HG03039 (cell line): ENCODE measurements around the gene DLG5.

Experiments used
- ATAC-seq: cut with Tn5 transposase; IDR thresholded peaks from one replicate; pipeline ENCODE4 v1.9.1; 2021; ENCODE audit warnings: mild to moderate bottlenecking, moderate library complexity; ENCODE audit not compliant: unreplicated experiment

DLG5 gene

DNA sequence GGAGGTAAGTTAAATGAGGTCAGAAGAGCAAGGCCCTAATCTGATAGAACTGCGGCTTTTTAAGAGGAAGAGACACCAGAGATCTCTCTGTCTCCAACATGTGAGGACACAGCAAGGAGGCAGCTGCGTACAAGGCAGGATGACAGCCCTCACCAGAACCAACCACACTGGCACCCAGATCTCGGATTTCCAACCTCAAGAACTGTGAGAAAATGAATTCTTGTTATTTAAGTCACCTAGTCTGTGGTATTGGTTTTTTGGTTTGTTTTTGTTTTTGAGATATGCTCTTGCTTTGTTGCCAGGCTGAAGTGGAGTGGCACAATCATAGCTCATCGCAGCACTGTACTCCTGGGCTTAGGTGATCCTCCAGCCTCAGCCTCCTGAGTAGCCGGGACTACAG, 127.2 kb downstream of the DLG5 start:
- ATAC-seq: no peak

DNA sequence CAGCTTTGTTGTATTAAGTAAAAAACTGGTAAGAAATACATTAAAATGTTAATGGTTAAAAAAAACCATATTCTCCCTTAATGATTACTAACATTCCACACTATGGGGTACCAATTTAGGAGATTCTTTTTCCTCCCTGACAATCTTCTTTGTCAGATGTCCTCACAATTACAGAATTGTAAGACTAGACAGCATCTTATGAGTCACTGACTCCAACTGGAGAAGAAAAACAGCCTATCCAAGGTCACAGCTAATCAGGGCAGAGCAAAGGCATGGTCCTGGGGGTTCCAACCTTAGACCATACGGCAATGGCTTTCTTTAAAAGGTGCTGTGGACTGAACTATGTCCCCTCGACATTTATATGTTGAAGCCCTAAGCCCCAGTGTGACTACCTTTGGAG, 127.6 kb downstream of the DLG5 start:
- no peak for ATAC-seq

DNA sequence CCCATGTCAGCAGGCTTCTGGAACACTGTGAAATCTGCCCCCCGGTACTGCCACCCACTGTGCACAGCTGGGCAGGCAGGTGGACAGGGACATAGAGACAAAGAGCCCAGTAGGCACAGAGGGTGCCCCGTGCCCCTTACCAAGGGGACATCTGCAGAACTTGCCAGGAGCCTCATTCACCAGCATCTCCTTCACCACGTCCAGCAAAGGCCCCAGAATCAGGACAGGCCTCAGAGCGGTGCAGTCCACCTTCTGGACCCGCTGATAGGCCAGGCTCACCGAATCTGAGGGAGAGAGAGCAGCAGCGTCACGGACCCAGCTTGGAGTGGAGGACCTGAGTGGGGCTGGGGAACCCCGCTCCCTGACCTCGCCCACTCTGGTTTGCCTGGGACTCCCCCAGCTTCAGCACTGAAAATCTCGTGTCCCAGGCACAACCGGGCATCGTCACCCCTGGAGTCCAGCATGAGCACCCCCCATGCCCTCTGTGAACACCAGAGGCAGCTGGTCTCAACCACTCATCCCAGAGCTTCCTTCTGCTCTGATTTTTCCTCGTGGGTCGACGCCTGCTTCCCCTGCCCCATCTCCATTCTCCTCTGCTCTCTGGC, 130.1 kb downstream of the DLG5 start:
- no peak for ATAC-seq

DNA sequence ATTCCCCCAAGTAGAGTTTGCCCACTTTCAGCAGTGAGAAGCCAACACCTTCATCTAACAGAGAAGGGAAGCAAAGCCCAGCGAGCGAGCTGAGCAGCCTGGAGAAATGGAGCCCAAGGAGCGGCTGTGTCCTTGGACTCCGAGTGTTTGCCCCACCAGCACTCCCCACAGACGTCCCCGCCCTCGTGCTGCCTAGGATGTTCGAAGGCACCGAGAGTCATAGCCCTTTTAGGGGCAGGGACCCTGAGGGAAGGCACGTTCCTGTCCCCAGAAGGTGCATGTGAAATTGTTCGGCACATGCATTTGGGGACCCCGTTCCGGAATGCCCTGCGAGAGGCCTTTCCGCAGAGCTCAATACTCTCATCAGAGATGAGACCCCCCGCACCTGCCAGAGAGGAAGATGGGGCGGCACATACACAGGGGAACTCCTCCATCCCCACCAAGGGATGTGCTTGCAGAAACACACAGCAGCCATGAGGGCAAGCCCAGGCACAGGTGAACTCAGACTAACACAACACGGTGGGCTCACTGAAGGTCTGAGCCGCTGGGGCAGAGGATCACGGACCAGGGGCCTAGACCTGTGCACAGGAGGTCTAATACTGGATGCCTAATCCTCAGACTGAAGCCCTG, 131.0 kb downstream of the DLG5 start:
- ATAC-seq: no peak

DNA sequence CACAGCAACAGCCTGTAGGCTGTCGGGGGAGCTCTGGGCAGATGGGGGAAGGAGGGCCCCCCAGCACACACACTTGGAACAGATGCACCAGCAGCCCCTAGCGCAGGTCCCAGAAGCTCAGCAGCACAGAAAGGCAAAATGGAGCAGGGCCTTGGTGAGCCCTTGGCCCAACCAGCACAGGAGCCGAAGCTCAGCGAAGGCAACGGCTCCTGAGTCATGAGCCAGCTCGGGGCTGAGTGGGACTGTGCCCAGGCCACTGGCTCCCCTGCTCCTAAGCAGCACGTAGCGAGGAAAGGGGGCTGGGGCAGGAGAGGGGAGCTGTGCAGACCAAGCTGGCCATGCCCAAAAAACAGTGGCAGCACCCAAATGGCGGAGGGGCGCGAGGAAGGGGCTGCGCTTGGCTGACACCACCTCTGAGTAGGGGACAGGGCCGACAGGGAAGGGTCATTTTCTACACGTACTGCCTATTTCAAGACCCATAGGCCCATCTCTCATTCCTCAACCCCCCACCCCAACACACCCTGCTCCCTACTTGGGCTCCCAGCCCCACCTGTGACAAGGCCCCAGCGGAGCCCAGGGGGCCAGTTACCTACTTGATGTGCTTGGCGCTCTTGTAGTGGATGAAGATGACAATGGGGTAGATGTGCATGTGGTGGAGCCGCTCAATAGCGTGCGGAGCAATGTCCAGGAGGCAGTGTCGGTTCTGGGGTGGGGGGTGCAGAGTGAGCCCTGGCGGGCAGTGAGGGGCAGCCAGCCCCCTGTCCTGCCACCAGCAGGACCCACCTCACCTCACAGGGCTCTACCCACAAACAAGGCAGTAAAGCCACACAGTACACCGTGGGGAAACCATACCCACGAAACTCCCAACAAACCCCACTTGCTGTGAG, 132.1 kb downstream of the DLG5 start:
- ATAC-seq: no peak

DNA sequence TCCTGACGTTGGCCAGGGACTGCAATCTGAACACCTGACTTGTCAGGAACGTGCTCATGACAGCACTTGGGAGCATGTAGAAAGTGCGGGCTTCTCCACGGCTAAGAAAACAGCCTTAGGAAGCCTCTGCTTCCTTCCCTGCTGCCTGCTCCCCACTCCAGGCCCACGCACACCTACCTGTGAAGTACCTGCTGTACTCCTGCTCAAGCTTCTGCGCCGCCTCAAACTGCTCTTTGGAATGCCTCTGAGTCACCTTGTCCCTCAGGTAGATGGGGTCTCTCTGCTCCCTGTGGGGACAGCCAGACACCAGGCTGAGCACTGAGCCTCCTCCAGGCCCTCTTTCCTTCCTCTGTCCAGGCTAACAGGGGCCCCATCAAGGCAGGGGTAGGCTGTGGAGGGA, 132.7 kb downstream of the DLG5 start:
- no peak for ATAC-seq

DNA sequence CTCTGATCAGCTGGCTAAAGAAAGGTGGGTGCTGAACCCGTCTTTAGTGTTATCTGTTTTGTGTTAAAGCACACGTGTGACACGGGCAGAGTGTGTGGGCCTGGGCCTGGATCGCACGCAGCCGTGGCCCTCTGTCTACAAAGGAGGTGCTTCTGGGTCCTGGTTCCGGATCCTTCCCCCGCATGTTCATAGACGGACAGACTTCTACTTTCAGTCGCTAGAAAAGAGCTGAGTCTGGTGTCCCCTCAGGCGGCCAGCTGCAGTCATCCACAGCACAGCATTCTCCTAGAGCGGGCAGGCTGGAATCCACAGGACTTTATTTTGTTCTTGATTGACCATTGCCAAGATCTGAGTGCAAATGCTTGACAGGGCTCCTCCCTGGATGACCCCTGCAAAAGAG, 134.4 kb downstream of the DLG5 start:
- ATAC-seq: no peak

DNA sequence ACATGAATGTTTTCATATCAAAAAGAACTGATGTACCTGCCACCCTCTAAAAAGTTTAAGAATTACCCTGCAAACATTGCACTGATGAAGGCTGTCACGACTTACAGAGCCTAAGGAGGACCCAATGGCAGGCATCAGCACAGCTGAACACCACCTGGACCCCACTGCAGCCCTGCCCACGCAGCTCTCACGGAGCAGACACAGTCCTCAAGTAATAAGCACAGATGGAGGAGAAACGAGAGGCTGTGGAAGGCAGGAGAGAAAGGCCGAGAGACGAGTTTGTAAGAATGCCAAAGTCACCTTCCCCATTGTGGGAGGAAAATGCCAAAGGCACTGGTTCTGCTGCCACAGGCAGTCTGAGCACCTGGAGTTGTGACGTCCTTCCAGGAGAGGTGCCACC, 135.0 kb downstream of the DLG5 start:
- no peak for ATAC-seq

DNA sequence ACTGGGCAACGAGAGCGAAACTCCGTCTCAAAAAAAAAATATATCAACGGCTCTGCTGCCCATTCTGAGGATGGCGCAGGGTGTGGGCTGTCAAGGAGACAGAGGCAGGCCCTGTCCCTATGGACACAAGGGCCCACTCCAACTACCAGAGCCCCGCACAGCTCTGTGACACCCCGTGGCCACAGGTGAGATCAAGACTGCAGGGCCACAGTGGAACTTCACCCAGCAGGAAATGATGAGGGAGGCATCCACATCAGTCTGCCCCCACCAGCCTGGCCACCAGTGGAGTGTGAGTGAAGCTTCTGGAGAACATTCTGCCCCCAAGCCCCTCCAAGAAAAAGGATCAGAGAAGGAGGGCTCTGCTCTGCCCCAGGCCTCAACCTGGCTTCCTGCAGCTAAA, 136.7 kb downstream of the DLG5 start:
- no peak for ATAC-seq

DNA sequence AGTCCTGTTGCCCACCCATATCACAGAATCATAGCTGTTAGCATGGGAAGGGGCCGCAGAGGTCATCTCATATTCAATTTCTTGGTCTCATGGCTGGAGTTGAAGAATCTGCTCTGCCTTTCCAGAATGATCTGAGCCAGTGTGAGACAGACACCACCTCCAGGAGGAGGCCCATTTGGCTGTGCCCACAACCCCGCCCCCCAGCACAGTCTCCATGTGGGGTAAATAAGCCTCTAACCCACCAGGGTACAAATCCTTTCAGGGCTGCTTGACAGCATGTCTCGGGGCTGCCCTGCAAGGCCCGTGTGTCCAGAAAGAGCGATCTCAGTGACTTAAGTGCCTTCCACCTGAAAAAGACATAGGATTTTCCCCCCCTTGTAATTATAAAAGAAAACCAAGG, 137.5 kb downstream of the DLG5 start:
- ATAC-seq: no peak

DNA sequence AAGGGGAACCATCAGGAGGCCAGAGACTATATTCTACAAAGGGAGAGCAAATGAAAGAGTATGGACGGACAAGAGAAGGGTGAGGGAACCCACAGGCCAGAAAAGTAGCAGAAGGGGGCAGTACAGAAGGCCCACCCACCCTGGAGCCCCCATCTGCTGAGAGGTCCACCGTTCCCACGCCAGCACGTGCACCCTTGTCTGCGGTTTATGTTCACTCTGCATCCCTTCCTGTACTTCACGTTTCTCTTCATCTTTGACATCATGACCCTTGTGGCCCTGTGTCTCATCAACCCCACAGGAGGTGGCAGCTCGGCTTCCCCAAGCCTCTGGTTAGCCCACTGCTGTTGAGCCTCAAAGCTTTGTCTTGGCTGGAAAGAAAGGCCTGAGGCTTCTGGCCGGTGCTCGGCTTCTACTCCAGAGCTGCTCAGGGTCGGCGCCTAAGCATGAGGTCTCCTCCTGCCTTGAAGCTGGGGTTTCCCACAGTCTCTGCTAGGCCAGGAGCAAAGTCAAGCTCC, 138.0 kb downstream of the DLG5 start:
- ATAC-seq: no peak

DNA sequence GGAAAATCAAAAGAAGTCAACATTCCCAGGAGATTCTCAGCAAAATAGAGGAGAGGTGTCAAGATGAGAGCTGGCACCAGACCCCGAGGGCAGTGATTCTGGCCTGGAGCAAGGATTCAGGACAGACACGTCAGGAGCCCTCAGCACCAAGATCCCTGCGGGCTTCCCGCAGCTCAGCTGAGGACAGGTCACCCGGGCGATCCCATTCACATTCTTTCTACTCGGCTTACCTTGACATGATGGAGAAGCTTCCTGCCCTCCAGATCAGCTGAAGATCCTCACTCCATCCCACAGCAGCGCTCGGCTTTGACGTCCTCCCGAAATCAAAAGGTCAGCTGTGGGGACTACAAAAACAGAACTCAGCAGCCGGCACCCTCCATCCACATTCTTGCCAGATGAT, 139.1 kb downstream of the DLG5 start:
- no peak for ATAC-seq

DNA sequence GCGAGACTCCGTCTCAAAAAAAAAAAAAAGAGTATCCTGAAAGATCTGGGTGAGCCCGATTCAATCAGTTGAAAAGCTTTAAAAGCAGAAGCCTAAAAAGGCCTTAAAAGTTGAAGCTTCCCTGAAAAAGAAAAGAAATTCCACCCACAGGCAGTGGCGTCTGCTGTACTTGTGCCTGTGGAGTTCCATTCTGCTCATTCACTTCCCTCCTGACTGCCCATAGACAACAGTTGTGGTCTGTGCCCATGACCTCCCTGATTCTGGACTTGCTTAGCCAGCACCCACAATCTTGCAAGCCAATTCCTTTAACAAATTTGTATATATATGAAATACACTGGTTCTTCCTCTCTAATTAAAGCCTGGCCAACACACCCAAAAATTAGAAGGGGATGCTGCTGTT, 141.7 kb downstream of the DLG5 start:
- ATAC-seq: no peak

DNA sequence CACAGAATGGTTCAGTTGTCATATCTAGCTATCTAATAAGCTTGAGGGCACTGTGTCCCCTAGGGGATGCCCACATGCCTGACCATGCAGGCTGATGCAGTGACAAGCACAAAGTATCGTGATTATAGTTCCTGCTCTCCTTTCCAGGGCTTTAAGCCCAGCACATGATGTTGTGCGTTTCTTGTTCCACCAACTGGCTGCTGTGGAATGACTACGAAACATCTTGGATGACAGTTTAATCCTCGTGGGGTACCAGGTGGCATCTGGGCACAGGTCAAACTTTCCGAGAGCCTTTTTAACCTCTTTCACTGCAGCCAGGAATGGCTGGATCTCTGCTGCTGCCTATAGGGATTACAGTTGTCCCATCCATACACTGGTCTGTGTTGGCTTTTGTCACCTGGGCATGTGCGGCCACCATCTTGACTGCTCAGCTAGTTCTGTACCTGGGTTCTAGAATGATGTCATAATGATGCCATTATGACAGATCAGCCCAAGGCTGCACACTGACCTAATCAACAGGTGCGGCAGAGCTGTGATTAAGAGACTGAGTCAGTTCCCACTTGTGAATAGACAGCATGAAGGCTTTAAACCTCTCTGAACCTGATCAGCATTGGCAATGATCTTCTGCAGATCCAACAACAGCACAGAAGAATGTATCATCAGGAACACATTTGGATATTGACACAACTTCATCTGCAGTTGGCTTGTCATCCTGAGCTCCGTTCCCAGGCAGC, 144.1 kb downstream of the DLG5 start:
- ATAC-seq: no peak

DNA sequence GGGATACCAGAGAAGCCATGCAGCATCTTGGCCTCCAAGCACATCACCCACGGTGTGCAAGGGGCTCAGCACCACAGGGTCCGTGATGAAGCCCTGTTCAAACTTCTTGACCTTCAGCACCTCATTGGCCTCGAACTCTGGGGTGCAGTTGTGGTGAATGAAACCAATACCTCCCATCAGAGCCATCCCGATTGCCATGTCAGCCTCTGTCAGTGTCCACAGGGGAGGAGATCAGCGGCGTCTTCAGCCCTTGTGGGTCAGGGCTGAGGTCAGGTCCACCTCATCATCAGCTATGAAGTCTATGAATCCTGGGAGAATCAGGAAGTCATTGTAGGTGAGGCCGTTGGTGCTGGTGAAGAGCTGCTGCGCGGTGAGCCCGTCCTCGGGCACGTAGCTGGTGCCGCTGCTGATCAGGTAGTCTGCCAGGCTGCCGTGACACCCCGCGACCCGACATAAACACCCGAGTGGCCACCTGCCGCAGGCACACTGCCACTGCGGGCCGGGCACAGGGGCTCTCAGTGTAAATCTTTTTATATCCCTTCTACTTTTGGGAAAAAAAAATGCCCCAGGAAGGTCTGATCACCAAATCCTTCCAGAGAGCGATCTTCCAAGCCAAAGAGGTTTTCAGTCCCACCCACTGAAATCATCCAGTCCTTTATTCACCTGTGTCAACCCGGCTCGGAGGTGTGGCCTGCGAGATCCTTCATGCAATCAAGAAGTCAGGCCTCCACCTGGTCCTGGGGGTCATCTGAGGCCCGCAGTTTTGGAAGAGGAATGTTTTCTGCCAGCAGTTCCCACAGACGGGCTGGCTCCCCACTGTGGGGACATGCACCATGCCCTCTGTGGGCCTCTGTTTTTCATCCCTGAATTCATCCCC, 144.9 kb downstream of the DLG5 start:
- ATAC-seq: no peak

DNA sequence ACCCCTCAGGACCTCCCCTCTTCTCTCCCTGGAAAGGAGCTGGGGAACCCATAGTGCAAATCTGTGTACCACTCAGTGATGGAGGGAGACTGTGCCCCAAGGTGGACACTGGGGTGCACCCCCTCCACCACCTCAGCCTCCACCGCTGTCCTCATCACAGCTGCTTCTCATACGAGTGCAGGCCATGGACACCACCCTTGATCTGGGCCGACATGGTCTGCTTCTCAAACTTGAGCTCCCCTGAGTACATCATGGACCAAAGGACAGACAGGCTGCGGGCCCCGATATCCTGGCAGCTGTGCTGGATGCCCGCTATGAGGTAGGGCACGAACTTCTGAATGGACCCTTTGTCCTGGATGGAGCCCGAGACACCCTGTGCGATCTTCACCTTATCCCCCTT, 146.4 kb downstream of the DLG5 start:
- ATAC-seq: no peak

DNA sequence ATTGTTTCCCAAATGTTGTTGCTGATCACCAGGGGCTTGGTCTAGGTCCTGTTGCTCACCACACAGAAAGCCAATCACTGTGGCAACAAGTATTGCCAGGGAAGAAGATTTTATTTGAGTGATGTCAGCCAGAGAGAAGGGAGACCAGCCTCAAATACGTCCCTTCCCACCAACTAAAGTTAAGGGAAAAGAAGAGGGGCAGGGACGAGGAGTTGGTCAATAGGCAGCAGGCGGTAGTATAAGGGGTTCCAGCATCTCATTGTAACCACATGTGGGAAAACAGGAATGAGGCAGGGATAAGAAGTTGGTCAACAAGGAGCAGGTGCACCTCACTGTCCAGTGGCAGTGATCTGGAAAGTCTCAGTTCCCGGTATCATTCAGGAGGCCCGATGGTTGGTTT, 150.1 kb downstream of the DLG5 start:
- no peak for ATAC-seq

DNA sequence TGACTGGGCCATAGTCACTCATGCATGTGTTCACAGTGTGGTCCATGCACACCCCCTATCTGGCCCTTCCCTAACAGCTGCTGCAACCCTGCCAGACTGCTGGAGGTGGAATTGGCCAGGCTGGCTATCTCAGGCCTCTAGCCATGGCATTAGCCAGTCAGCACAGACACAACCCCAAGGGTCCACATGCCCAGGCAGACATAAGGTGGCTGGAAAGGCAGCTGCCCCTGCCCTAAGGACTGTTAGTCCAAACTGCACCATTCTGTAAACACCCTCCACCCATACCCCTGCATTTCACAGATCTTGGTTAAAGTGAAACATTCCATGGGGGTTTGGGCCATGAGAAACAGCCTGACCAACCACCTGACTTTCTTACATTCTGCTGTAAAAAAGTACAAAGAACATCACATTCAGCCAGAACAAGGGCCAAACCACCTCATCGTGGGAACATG, 151.6 kb downstream of the DLG5 start:
- ATAC-seq: no peak

DNA sequence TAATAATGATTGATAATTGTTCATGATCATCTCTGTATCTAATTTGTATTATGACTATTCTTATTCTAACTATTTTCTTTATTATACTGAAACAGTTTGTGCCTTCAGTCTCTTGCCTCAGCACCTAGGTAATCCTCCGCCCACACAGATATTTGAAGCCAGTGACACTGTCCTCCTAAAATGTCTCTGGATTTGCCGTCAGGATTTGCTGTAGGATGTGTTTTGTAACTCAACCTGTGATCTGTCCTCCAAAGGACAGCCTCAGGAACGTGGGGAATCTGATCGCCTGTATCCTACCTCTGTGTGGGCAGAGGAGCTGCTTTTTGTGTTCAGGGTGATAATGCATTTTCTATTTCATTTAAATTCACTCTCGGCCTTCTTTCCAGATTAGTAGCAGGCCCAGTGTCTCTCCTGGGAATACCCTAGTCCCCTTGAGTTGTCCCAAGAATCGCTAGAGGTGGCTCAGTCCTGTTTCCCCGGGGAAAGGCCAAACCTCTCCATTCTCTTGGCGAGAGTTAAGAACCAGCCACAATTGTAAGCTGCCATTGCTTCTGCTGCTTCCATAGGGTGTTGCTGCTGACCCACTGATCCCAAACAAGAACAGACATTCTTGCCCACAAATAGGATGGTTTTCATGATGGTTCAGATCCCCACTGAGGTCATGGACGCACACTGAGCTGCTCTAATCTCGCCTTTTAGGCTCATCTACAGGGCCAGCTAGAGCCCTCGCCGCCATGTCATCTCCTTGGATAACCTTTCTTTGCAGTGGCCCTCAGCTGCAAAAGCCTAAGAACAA, 152.7 kb downstream of the DLG5 start:
- no peak for ATAC-seq
